Gastroesophageal sphincter (tissue), 4 donors: Measurements from ENCODE around the gene BGN. TPM values are rescaled to one million over a fixed set of nuclear protein-coding genes. Genes with fewer than 3 reads are reported as not detected.

ENCODE experiments used
- ATAC-seq: fragments of 150-250 bp; one replicate; pipeline ENCODE4 v1.9.1; 2016; ENCODE audit warnings: mild to moderate bottlenecking, moderate library complexity
- H3K27ac ChIP-seq, 4 donors: fragments of 200-600 bp; sonication (generic) in 3 of 4; 1 replicate in 3 of 4; 2 replicates in 1 of 4; pipeline ENCODE4 v1.5.1; 2016 to 2019
- H3K27me3 ChIP-seq: fragments of 200-600 bp; sonication (generic); one replicate; pipeline ENCODE4 v1.5.1; 2019
- H3K36me3 ChIP-seq, 2 donors: fragments of 200-600 bp; sonication (generic); one replicate each; pipeline ENCODE4 v1.5.1; 2019; ENCODE audit warnings: control low read depth in 1 of 2
- H3K4me1 ChIP-seq, 3 donors: fragments of 200-600 bp; sonication (generic); 1 replicate in 2 of 3; 2 replicates in 1 of 3; pipeline ENCODE4 v1.5.1; 2016 to 2019; ENCODE audit warnings: control low read depth in 2 of 3
- H3K4me3 ChIP-seq, 2 donors: fragments of 200-600 bp; sonication (generic); one replicate each; pipeline ENCODE4 v1.5.1; 2019; ENCODE audit warnings: mild to moderate bottlenecking in 1 of 2, moderate library complexity in 1 of 2
- H3K9me3 ChIP-seq, 3 donors: fragments of 200-600 bp; sonication (generic); one replicate each; pipeline ENCODE4 v1.5.1; 2017 to 2019; ENCODE audit warnings: control low read depth in 2 of 3
- EP300 ChIP-seq: sonication (generic); formaldehyde crosslinking; IDR thresholded peaks from one replicate; pipeline ENCODE4 v1.6.1; 2017; ENCODE audit warnings: antibody characterized with exemption, mild to moderate bottlenecking
- POLR2A ChIP-seq, 2 donors: fragments of 450-650 bp; IDR thresholded peaks; one replicate each; pipeline ENCODE4 v1.6.1; 2017; ENCODE audit warnings: antibody characterized with exemption in 2 of 2, mild to moderate bottlenecking in 2 of 2, moderate library complexity in 1 of 2
- POLR2AphosphoS5 ChIP-seq: sonication (generic); formaldehyde crosslinking; IDR thresholded peaks from one replicate; pipeline ENCODE4 v1.6.1; 2017; ENCODE audit warnings: antibody characterized with exemption
- WGBS, 2 donors: methylation state at CpG; one replicate each; pipeline ENCODE4 v1.1.5; 2018; ENCODE audit warnings: low coverage in 1 of 2; 5-methylcytosine and 5-hydroxymethylcytosine counted together
- total RNA-seq, 4 donors: library from RNA; depleted of rRNA; stranded (reverse); fragments of >200 nt; gene quantifications; one replicate each; pipeline ENCODE4 v1.1.0, GENCODE V29; 2016
- TF ChIP-seq, protein P1 (sequence below), 4 experiments: fragments of 200-600 bp in 2 of 4; fragments of 450-650 bp in 2 of 4; sonication (generic) in 1 of 4; IDR thresholded peaks; one replicate each; pipeline ENCODE4 v1.5.1; 2017 to 2019; ENCODE audit warnings: antibody characterized with exemption in 4 of 4, mild to moderate bottlenecking in 2 of 4, moderate library complexity in 2 of 4

Gene BGN
- total RNA-seq, 4 donors from 2014 or later: 10.4 to 49.4 (median 16.5) TPM

- Histone ChIP-seq H3K27ac (no peak overlapping the region), H3K4me1 (no peaks in the 10 kb centered on the region), H3K4me3 (no peak overlapping the region), H3K9me3 (no peaks in the 10 kb centered on the region), H3K27me3 (peaks cover 4% of the 10 kb centered on the region), H3K36me3 (peaks cover 0 to 25% of the 10 kb centered on the region in 2 donors)
- no peak for ATAC-seq
- TF ChIP-seq EP300: no peak
- WGBS, 2 donors: no CpG with 5 or more reads among the region's 17 CpGs
Measured at GRCh38 chrX:153446950-153447580, 47.7 kb upstream of the BGN start.

DNA sequence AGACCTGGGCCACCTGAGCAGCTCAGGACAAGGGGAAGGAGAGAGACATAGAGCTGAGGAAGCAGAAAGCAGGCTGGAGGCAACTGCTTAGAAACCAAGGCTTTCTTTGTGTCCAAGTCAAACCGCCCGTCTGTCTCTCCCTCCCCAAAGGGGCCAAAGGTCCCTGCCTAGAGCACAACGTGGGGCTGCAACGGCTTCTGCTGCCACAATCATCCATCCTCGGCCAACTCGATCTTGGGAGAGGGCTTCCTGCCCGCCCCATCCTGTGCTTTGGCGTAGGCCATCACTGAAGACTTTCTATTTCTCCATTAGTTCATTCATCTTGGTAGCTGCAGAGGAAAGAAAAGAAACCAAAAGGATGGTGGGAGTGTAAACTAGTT lies 47.2 kb upstream of the BGN start:
- Histone ChIP-seq H3K27ac (no peak overlapping the region), H3K27me3 (peaks cover 4% of the 10 kb centered on the region), H3K4me1 (no peaks in the 10 kb centered on the region), H3K36me3 (peaks cover 0 to 26% of the 10 kb centered on the region in 2 donors), H3K9me3 (no peaks in the 10 kb centered on the region), H3K4me3 (no peak overlapping the region)
- TF ChIP-seq POLR2AphosphoS5 (no peak), POLR2A (IDR thresholded peaks at IDR 0.05) (no peak), EP300 (no peak)
- ATAC-seq: no peak
- WGBS, 2 donors: 80% methylated on average over 2 of the region's 8 CpGs; no CpG with 5 or more reads in 1 of the 2 donors

- no peak for TF ChIP-seq POLR2AphosphoS5
- no peak for TF ChIP-seq POLR2A (IDR thresholded peaks at IDR 0.05)
- no peak for TF ChIP-seq EP300
- TF ChIP-seq, protein P1, sequence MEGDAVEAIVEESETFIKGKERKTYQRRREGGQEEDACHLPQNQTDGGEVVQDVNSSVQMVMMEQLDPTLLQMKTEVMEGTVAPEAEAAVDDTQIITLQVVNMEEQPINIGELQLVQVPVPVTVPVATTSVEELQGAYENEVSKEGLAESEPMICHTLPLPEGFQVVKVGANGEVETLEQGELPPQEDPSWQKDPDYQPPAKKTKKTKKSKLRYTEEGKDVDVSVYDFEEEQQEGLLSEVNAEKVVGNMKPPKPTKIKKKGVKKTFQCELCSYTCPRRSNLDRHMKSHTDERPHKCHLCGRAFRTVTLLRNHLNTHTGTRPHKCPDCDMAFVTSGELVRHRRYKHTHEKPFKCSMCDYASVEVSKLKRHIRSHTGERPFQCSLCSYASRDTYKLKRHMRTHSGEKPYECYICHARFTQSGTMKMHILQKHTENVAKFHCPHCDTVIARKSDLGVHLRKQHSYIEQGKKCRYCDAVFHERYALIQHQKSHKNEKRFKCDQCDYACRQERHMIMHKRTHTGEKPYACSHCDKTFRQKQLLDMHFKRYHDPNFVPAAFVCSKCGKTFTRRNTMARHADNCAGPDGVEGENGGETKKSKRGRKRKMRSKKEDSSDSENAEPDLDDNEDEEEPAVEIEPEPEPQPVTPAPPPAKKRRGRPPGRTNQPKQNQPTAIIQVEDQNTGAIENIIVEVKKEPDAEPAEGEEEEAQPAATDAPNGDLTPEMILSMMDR (IDR thresholded peaks at IDR 0.05): no peak
- no peaks in the 10 kb centered on the region for H3K9me3 ChIP-seq
- WGBS, 2 donors: 86 to 100% methylated on average over 1 to 3 of the region's 21 CpGs
- no peak overlapping the region for H3K27ac ChIP-seq
- no peaks in the 10 kb centered on the region for H3K4me1 ChIP-seq
- no peak overlapping the region for H3K4me3 ChIP-seq
- H3K27me3 ChIP-seq: no peaks in the 10 kb centered on the region
- peaks cover 0 to 35% of the 10 kb centered on the region in 2 donors for H3K36me3 ChIP-seq
- ATAC-seq: no peak
Measured at GRCh38 chrX:153448556-153449367, 46.0 kb upstream of the BGN start.

GRCh38 chrX:153449368-153450113 lies 45.2 kb upstream of the BGN start:
- no peak for ATAC-seq
- Histone ChIP-seq H3K36me3 (peaks cover 0 to 43% of the 10 kb centered on the region in 2 donors), H3K27me3 (no peaks in the 10 kb centered on the region), H3K27ac (no peak overlapping the region), H3K4me1 (no peaks in the 10 kb centered on the region), H3K4me3 (no peak overlapping the region), H3K9me3 (no peaks in the 10 kb centered on the region)
- WGBS, 2 donors: 80 to 81% methylated on average over 5 to 6 of the region's 15 CpGs
- TF ChIP-seq POLR2A (IDR thresholded peaks at IDR 0.05) (no peak), POLR2AphosphoS5 (no peak), EP300 (no peak)
- TF ChIP-seq, protein P1 (IDR thresholded peaks at IDR 0.05): no peak

GRCh38 chrX:153450114-153450948 lies 44.4 kb upstream of the BGN start:
- H3K36me3 ChIP-seq: peaks cover 0 to 51% of the 10 kb centered on the region in 2 donors
- no CpG with 5 or more reads among the region's 26 CpGs for WGBS, 2 donors

More at GRCh38 chrX:153450114-153450948, 44.4 kb upstream of the BGN start:
- no peak overlapping the region for H3K27ac ChIP-seq
- no peaks in the 10 kb centered on the region for H3K27me3 ChIP-seq
- H3K4me1 ChIP-seq: no peaks in the 10 kb centered on the region
- H3K4me3 ChIP-seq: no peak overlapping the region
- H3K9me3 ChIP-seq: no peaks in the 10 kb centered on the region
- TF ChIP-seq POLR2A (IDR thresholded peaks at IDR 0.05) (no peak), EP300 (no peak), POLR2AphosphoS5 (no peak)
- TF ChIP-seq, protein P1 (IDR thresholded peaks at IDR 0.05): no peak
- no peak for ATAC-seq
